Neutrophil (primary cell): ENCODE data around the gene ATF6.

Experiments used
- H3K27ac ChIP-seq: fragments of 200-600 bp; sonication (generic); 2 replicates; pipeline ENCODE4 v1.5.1; 2016; ENCODE audit warnings: mild to moderate bottlenecking, moderate library complexity
- H3K27me3 ChIP-seq: fragments of 200-600 bp; sonication (generic); 2 replicates; pipeline ENCODE4 v1.6.0; 2016; ENCODE audit warnings: mild to moderate bottlenecking
- H3K36me3 ChIP-seq: fragments of 200-600 bp; sonication (generic); 2 replicates; pipeline ENCODE4 v1.5.1; 2017
- H3K4me1 ChIP-seq, 2 experiments: fragments of 200-600 bp in 1 of 2; sonication (generic) in 1 of 2; 1 replicate in 1 of 2; 2 replicates in 1 of 2; pipeline versions ENCODE4 v1.5.1 to v1.6.1; 2013 to 2016; ENCODE audit warnings: low read depth in 1 of 2, low read length in 1 of 2, mild to moderate bottlenecking in 1 of 2, moderate library complexity in 1 of 2; ENCODE audit not compliant: control insufficient read depth in 1 of 2, insufficient read depth in 1 of 2
- H3K4me3 ChIP-seq, 2 experiments: fragments of 200-600 bp in 1 of 2; sonication (generic) in 1 of 2; 1 replicate in 1 of 2; 2 replicates in 1 of 2; pipeline ENCODE4 v1.5.1; 2013 to 2016; ENCODE audit warnings: low read depth in 1 of 2, low read length in 1 of 2, mild to moderate bottlenecking in 1 of 2, moderate library complexity in 1 of 2
- H3K9me3 ChIP-seq: fragments of 200-600 bp; sonication (generic); 2 replicates; pipeline ENCODE4 v1.5.1; 2016
- TF ChIP-seq, protein P1 (sequence below): fragments of 200-600 bp; sonication (generic); IDR thresholded peaks from 2 replicates; pipeline ENCODE4 v1.5.1; 2016; ENCODE audit warnings: antibody characterized with exemption

The ATF6 gene

DNA sequence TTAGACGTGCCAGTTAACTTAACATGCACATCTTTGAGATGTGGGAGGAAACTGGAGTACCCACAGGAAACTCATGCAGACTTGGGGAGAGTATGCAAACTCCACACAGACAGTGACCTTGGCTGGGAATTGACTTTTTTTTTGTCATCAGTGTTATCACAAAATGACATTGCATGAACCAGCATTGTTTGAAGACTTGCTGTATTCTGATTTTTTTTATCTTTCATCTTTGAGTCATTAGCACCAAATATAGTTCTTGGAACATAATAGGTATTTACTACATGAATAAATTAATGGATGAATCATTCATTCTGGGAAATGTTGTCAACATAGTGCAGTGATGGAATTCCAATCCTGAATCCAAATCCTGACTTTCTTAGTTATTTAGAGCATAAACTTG is 77.0 kb downstream of the ATF6 start:
- no peaks in the 10 kb centered on the region for H3K9me3 ChIP-seq
- no peak overlapping the region for H3K4me3 ChIP-seq
- no peak overlapping the region for H3K27ac ChIP-seq
- TF ChIP-seq, protein P1, sequence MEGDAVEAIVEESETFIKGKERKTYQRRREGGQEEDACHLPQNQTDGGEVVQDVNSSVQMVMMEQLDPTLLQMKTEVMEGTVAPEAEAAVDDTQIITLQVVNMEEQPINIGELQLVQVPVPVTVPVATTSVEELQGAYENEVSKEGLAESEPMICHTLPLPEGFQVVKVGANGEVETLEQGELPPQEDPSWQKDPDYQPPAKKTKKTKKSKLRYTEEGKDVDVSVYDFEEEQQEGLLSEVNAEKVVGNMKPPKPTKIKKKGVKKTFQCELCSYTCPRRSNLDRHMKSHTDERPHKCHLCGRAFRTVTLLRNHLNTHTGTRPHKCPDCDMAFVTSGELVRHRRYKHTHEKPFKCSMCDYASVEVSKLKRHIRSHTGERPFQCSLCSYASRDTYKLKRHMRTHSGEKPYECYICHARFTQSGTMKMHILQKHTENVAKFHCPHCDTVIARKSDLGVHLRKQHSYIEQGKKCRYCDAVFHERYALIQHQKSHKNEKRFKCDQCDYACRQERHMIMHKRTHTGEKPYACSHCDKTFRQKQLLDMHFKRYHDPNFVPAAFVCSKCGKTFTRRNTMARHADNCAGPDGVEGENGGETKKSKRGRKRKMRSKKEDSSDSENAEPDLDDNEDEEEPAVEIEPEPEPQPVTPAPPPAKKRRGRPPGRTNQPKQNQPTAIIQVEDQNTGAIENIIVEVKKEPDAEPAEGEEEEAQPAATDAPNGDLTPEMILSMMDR: no peak
- H3K4me1 ChIP-seq: no peaks in the 10 kb centered on the region
- H3K27me3 ChIP-seq: no peaks in the 10 kb centered on the region
- H3K36me3 ChIP-seq: peaks cover 36% of the 10 kb centered on the region

DNA sequence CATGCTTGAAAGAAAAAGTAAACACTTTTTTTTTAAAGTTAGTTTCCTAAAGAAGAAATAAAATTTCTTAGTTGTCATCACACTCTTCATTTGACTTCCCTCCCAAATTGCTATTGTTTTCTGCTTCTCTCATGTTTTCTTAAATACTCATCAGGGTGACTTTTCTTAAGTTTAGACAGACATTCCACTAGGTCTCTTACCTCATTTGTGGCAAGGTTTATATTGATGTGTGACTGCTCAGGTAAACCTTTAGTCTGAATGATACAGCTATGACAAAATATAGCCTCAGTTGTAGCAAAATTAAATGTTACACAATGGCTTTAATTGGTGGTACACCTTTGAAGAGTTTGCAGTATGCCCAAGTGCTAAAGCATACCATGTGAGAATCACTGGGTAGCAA is 78.6 kb downstream of the ATF6 start:
- Histone ChIP-seq H3K4me1 (no peaks in the 10 kb centered on the region), H3K4me3 (no peak overlapping the region), H3K9me3 (no peaks in the 10 kb centered on the region), H3K36me3 (peaks cover 34% of the 10 kb centered on the region), H3K27ac (no peak overlapping the region), H3K27me3 (no peaks in the 10 kb centered on the region)
- TF ChIP-seq, protein P1: no peak

DNA sequence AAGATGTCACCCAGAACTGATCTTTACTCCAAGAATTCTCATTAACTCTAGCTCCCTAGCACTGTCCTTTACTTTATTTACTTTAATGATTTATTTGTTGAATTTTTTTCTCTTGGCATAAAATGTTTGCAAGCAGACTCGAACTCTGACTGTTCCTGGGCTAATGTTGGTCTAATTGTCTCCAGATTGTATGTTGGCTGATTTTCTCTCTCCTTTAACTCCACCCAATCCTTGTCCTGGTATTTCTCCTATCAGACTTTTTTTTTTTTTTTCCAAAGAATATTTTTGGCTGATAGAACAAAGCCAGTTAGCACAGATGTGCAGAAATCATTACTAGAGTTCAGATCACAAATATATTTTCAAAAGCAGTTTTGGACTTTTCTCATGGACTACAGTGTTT is 82.6 kb downstream of the ATF6 start:
- Histone ChIP-seq H3K9me3 (no peaks in the 10 kb centered on the region), H3K4me3 (no peak overlapping the region), H3K4me1 (no peaks in the 10 kb centered on the region), H3K27me3 (no peaks in the 10 kb centered on the region), H3K27ac (no peak overlapping the region), H3K36me3 (peaks cover 56% of the 10 kb centered on the region)
- TF ChIP-seq, protein P1: no peak

DNA sequence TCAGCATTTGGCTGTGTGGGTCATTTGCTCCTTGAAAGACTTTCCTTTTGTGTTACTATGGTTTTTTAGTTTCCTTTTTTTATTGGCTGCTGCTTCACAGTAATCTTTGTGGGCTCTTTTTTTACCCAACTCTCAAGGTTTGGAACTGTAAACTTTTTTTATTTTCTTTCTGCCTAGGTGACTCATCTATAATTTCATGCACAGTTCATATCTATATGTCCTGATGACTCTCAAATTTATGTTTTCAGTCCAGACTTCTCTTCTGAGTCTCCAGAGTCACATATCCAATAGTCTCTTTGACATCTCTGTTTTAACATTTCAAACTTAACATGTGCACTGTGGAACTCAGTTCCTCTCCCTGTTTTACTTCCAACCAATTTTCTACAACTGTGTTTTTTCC is 83.4 kb downstream of the ATF6 start:
- peaks cover 61% of the 10 kb centered on the region for H3K36me3 ChIP-seq
- H3K4me1 ChIP-seq: no peaks in the 10 kb centered on the region
- TF ChIP-seq, protein P1: no peak
- H3K27ac ChIP-seq: no peak overlapping the region
- H3K4me3 ChIP-seq: no peak overlapping the region
- no peaks in the 10 kb centered on the region for H3K9me3 ChIP-seq
- no peaks in the 10 kb centered on the region for H3K27me3 ChIP-seq

DNA sequence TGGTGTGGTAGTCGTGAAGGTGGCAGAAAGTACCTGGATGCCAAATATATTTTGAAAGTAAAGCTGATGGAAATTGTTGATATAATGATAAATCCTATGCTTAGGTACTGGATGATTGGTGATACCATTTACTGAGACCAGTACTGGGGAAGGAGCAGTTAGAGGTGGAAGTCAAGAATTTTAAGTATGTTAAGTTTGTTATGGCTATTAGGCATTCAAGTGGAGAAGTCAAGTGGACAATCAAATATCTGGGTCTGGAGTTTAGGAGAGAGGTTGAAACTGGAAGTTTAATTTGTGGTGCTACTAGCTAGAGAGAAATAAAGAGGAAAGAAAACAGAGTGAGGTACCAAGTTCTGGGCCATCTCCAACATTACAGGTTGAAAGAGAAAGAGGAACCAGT is 89.1 kb downstream of the ATF6 start:
- Histone ChIP-seq H3K4me1 (no peaks in the 10 kb centered on the region), H3K27ac (peak overlapping the region; percentile 19), H3K27me3 (no peaks in the 10 kb centered on the region), H3K9me3 (no peaks in the 10 kb centered on the region), H3K4me3 (no peak overlapping the region), H3K36me3 (peaks cover 51% of the 10 kb centered on the region)
- TF ChIP-seq, protein P1: no peak

DNA sequence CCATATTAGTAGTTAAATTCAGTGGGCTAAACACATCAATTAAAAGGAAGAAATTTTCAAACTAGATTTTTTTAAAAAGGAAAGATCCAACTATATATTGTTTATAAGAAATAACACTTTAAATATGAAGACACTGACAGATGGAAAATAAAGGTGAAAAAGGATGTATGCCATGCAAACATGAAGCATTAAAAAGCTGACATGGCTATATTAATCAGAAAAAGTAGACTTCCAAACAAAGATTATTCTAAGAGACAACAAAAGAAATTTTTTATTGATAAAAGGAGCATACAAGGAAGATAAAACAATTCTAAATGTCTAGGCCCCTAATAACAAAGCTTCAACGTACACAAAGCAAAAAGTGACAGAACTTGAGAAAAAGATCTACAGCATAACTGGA is 92.2 kb downstream of the ATF6 start:
- TF ChIP-seq, protein P1: no peak
- Histone ChIP-seq H3K36me3 (peaks cover 50% of the 10 kb centered on the region), H3K9me3 (no peaks in the 10 kb centered on the region), H3K27me3 (no peaks in the 10 kb centered on the region), H3K27ac (no peak overlapping the region), H3K4me3 (no peak overlapping the region), H3K4me1 (no peaks in the 10 kb centered on the region)
